Stimulated activated naive CD8-positive, alpha-beta T cell treated with anti-CD3 and anti-CD28 coated beads, Interleukin-15, amount 100 ng/mL, for 72 hours (primary cell): Measurements from ENCODE around the gene AHRR.

Source experiments
- ATAC-seq: fragments of 150-1000 bp; cut with Tn5 transposase; 2 replicates; pipeline ENCODE4 v1.10.0; 2021; ENCODE audit warnings: mild to moderate bottlenecking, moderate library complexity
- DNase-seq, 2 donors: peaks; one replicate each; pipeline ENCODE4 v3.0.0; 2021 to 2022
- H3K27ac Mint-ChIP-seq, 2 donors: one replicate each; pipeline ENCODE4 v1.8.0; 2022; ENCODE audit warnings: mild to moderate bottlenecking in 2 of 2, mixed read lengths in 2 of 2, moderate library complexity in 2 of 2
- H3K27me3 Mint-ChIP-seq: one replicate; pipeline ENCODE4 v1.8.0; 2022; ENCODE audit warnings: mixed read lengths
- H3K4me1 Mint-ChIP-seq: one replicate; pipeline ENCODE4 v1.8.0; 2022; ENCODE audit warnings: mild to moderate bottlenecking, mixed read lengths
- H3K4me3 Mint-ChIP-seq, 2 donors: one replicate each; pipeline ENCODE4 v1.8.0; 2022; ENCODE audit warnings: mild to moderate bottlenecking in 2 of 2, mixed read lengths in 2 of 2, moderate library complexity in 1 of 2
- H3K9me3 Mint-ChIP-seq, 2 donors: one replicate each; pipeline ENCODE4 v1.8.0; 2022; ENCODE audit warnings: mixed read lengths in 2 of 2

AHRR gene

DNA sequence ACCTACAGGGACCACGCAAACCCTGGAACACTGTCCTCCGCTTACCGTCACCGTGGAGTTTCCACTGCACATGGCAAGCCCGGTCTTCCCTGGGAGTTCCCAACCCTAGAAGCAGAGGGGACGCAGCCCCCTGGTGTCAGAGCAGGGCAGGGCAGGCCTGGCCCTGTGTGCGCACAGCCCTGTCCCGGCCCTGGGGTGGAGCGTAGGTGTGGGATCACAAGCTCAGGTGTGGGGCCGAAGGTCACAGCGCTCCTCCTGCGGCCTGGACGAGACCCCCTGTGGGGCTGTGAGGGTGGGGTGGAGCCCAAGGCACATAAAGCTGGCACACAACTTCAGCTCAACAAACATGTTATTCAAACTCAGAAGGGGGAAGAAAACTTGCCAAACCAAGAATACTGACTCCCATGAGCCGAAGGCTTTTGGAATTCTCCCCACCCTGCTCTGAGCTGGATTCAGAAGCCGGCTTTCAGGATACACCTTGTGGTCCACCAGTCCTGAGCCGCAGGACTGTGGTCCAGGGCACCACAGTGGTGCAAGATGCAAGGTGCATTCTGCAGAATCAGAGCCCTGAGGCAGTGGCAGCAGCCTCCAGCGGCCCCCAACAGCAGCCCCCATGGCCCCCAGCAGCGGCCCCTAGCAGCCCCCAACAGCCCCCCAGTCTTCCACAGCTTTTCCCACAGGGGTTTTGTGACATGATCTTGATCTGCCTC lies 109.6 kb downstream of the AHRR start:
- H3K27me3 Mint-ChIP-seq, result no peaks in the 10 kb centered on the region
- H3K9me3 Mint-ChIP-seq, result peaks cover 5 to 6% of the 10 kb centered on the region in 2 donors
- H3K4me3 Mint-ChIP-seq, result no peak overlapping the region
- H3K4me1 Mint-ChIP-seq, result peaks cover 23% of the 10 kb centered on the region
- ATAC-seq (peak; percentile 88), DNase-seq (peak; percentile 46 to 47)
- peak overlapping the region in 1 of 2 donors; percentile 50 for H3K27ac Mint-ChIP-seq

DNA sequence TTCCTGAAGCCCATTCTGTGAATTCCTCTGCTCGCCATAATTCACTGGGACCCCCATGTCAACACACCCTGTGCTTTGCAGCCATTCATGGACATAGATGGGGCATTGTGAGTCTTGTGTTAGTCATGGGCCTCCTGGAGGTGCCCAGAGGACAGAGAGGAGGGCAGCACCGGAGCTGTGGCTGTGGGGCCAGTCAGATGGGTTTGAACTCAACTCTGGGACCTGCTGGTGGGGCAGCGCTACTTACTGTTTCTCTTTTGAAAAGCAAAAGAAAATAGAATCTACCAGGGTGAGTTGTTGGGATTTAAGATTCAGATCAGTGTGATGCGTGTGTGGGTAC lies 110.2 kb downstream of the AHRR start:
- H3K27me3 Mint-ChIP-seq, result no peaks in the 10 kb centered on the region
- DNase-seq (no peak), ATAC-seq (no peak)
- H3K4me1 Mint-ChIP-seq, result peaks cover 23% of the 10 kb centered on the region
- no peak overlapping the region for H3K4me3 Mint-ChIP-seq
- H3K9me3 Mint-ChIP-seq, result peaks cover 0 to under 1% of the 10 kb centered on the region in 2 donors
- H3K27ac Mint-ChIP-seq, result no peak overlapping the region

DNA sequence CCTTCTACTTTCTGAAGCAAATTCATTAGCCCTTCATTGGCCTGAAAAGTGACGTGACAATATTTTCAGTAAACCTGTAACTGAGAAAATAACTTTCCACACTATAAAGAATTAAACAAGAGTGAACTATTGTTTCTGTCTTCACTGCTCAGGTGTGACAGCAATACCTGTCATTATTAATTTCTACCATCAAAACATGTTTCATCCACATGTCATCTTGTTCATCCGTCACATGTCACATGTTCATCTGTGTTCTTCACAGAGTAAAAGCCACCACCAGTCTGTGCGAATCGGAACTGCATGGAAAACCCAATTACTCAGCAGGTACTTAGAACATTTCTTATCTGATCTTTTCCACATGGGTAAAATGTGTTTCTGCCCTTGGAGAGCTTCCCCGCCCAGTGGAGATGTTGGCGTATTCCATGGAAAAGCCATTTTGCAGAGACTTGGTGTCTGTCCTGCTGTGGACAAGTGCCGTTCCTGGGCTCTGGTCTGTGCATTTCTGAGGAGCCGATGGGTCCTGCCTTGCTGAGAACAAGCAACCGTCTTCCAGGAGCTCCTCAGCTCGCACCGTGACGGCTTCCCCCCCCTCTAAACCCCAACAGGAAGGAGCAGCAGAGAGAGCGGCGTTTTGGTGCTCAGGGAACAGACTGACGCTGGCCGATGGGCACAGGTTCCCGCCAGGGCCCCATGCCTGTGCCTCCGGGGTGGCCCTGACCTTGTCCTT lies 110.8 kb downstream of the AHRR start:
- peak overlapping the region; percentile 13 to 70 for H3K27ac Mint-ChIP-seq
- no peak overlapping the region for H3K4me3 Mint-ChIP-seq
- no peak for DNase-seq
- H3K4me1 Mint-ChIP-seq, result peaks cover 23% of the 10 kb centered on the region
- no peaks in the 10 kb centered on the region for H3K9me3 Mint-ChIP-seq
- H3K27me3 Mint-ChIP-seq, result no peaks in the 10 kb centered on the region
- ATAC-seq, result no peak

DNA sequence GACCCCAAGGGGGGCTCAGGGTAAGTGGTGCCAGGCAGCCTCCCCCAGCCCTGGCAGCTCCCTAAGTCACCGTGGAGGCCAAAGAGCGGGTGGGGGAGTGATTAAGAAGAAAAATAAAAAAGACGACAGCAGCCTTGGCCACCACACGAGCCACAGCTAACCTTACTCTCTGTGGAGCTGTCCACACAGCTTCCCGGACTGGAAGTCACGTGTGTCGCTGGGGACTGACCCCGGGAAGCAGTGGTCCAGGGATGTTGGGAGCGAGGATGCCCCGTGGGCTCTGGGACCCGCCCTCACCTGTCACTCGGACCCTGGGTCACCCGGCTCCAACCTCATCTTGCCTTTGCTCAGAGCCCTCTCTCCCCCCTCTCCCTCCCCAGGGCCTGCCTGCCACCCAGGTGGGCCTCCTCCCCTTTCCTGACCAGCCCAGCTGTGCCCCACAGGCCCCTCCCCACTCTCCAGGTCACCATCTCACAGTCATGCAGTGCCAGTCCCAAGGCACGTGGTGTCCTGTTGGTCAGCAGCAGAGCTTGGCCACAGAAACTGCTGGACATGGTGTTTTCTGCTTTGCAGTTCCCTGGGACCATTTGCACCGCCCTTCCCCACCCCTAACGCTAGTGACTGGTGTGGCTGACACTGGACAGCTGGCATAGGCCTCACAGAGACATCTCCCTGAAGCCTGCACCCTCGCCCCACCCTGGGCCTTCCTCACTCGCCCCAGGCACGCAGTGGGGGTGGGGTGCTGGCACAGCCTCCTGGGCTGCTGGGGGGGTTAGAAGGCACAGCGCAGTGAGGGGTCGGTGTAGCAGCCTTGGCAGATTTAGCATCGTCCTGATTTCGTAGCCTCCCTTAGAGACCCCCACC lies 111.6 kb downstream of the AHRR start:
- no peak overlapping the region for H3K4me3 Mint-ChIP-seq
- peak overlapping the region in 1 of 2 donors; percentile 90 for H3K27ac Mint-ChIP-seq
- H3K27me3 Mint-ChIP-seq, result no peaks in the 10 kb centered on the region
- peaks cover 23% of the 10 kb centered on the region for H3K4me1 Mint-ChIP-seq
- no peaks in the 10 kb centered on the region for H3K9me3 Mint-ChIP-seq
- ATAC-seq, result no peak
- no peak for DNase-seq

DNA sequence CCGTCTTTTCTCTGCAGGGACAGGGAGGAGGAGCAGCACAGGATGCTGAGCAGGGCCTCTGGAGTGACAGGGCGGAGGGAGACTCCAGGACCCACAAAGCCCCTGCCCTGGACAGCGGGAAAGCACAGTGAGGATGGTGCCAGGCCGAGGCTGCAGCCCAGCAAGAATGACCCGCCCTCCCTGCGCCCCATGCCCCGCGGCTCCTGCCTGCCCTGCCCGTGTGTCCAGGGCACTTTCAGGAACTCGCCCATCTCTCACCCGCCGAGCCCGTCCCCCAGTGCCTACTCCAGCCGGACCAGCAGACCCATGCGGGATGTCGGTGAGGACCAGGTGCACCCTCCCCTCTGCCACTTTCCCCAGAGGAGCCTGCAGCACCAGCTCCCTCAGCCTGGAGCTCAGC lies 112.3 kb downstream of the AHRR start:
- no peaks in the 10 kb centered on the region for H3K9me3 Mint-ChIP-seq
- peaks cover 23% of the 10 kb centered on the region for H3K4me1 Mint-ChIP-seq
- no peak for DNase-seq
- H3K27ac Mint-ChIP-seq, result peak overlapping the region in 1 of 2 donors; percentile 90
- no peak overlapping the region for H3K4me3 Mint-ChIP-seq
- no peaks in the 10 kb centered on the region for H3K27me3 Mint-ChIP-seq
- no peak for ATAC-seq

DNA sequence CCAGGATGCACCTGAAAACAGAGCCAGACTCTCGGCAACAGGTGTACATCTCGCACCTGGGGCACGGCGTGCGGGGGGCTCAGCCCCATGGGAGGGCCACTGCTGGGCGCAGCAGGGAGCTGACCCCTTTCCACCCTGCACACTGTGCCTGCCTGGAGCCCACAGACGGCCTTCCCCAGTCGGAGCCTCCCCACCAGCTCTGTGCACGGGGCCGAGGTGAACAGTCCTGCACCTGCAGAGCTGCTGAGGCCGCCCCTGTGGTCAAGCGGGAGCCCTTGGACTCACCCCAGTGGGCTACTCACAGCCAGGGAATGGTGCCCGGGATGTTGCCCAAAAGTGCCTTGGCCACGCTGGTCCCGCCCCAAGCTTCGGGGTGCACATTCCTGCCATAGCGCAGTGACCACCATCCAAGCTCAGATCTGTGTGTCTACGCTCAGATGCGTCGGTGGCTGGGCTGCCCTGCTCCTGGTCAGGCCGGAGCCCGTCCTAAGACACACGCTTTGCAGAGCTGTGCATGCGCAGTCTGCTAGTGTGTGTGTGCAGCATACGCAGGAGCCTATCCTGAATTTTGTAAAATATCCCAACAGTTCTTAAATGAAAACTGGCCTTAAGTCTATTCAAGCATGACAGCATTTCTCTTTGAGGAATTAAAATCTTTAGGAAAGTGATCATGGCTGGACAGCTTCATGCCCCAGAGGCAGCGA lies 113.1 kb downstream of the AHRR start:
- H3K4me3 Mint-ChIP-seq, result no peak overlapping the region
- no peak for DNase-seq
- H3K4me1 Mint-ChIP-seq, result peaks cover 23% of the 10 kb centered on the region
- no peaks in the 10 kb centered on the region for H3K27me3 Mint-ChIP-seq
- no peak overlapping the region for H3K27ac Mint-ChIP-seq
- H3K9me3 Mint-ChIP-seq, result no peaks in the 10 kb centered on the region
- no peak for ATAC-seq

DNA sequence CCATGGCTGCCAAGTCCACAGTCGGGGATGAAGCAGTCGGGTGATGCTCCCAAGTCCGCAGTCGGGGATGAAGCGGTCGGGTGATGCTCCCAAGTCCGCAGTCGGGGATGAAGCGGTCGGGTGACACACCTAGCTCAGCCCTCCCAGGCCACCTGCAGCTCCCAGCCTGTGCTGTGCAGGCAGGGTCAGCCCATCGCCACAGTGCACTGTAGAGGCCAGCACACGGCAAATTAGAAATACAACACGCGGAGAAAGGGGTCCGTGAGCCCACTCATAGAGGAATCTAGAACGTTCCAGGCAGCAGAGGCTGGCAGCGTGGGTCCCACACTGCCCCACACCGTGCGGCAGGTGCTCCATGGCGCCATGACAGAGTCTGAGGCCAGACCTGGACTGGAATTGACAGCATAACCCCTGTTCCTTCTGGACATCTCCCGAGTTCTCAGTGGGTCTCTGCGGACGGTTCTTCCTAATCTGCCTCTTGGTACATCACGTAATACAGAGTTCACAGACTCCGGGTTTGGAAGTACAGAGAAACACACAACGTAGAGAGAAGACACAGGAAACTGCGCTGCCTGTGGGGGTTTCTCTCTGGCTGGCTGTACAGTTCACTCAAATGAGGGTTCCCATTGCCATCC lies 113.8 kb downstream of the AHRR start:
- Mint-ChIP-seq H3K9me3 (no peaks in the 10 kb centered on the region), H3K27me3 (no peaks in the 10 kb centered on the region), H3K4me3 (no peak overlapping the region), H3K4me1 (peaks cover 16% of the 10 kb centered on the region), H3K27ac (peak overlapping the region in 1 of 2 donors; percentile 16)
- no peak for ATAC-seq
- no peak for DNase-seq

DNA sequence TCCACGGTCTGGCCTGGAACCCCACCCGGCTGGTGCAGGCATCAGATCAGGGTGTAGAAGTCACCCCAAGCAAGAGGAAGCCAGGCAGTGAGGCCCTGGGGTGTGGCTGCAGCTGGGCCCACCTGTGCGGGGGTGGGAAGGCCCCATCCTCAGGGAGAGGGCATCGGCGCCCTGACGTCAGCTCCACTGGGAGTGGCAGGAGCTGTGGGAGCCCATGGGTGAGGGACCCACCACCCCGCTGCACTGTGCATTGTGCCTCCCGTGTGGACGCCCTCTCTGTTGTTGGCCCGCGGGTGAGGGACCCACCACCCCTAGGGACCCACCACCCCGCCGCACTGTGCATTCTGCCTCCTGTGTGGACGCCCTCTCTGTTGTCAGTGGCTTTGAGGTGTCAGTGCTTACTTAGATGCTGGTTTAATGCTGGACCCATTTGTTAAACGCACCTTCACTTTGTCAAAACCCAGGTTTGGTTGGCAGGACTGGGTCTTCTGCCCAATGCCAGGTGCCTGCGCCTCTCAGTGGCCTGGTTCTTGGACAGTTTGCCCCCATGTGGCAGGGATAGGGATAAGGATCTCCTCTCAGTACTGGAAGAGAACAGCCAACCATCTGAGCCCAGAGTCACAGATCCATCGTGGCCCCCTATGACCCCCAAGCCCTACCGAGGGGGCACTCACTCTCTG lies 114.6 kb downstream of the AHRR start:
- Mint-ChIP-seq H3K27me3 (no peaks in the 10 kb centered on the region), H3K27ac (peak overlapping the region in 1 of 2 donors; percentile 66), H3K4me3 (no peak overlapping the region), H3K4me1 (peaks cover 13% of the 10 kb centered on the region), H3K9me3 (no peaks in the 10 kb centered on the region)
- ATAC-seq, result peak; percentile 74
- DNase-seq, result no peak

DNA sequence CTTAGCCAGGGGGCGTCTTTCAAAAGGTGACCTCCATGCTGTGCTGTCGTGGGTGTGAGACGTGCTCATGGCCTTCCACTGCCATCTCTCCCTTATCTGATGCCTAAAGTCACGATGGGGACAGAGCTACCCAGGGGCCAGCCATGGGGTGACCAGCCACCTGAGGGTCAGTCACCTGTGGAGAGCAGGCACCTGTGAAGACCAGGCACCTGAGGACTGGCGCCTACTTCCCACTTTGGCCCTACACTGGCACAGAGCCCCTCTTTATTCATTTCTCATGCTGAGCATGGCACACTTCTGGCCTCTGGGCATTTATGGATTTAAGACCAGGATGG lies 115.1 kb downstream of the AHRR start:
- H3K27ac Mint-ChIP-seq, result peak overlapping the region in 1 of 2 donors; percentile 66
- H3K4me3 Mint-ChIP-seq, result no peak overlapping the region
- no peaks in the 10 kb centered on the region for H3K9me3 Mint-ChIP-seq
- no peak for ATAC-seq
- peaks cover 12% of the 10 kb centered on the region for H3K4me1 Mint-ChIP-seq
- no peak for DNase-seq
- H3K27me3 Mint-ChIP-seq, result no peaks in the 10 kb centered on the region

DNA sequence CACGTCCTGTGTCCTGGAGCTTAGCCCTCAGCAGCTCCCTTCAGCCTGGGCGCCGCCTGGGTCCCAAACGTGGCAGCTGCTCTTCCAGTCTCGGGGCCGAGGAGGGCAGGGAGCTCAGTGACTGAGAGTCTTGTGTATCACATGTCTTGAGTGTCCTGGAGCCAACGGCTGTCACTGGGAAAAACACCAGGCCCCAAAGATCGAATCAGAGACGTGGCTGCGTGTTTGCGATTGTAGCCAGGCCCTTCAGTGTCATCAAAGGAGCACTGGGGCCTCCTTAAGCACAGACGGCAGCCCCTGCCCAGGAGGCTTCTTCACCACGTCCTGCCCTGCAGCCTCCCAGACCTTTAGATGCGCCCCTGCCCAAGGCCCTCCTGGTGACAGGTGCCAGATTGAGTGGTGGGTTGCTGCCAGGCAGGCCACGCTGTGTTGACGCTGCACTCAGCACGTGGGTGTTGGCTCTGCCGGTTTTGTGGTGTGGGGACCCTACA lies 115.8 kb downstream of the AHRR start:
- no peak for DNase-seq
- no peak for ATAC-seq
- Mint-ChIP-seq H3K27me3 (no peaks in the 10 kb centered on the region), H3K4me3 (no peak overlapping the region), H3K9me3 (no peaks in the 10 kb centered on the region), H3K4me1 (peaks cover 16% of the 10 kb centered on the region), H3K27ac (peak overlapping the region in 1 of 2 donors; percentile 80)

DNA sequence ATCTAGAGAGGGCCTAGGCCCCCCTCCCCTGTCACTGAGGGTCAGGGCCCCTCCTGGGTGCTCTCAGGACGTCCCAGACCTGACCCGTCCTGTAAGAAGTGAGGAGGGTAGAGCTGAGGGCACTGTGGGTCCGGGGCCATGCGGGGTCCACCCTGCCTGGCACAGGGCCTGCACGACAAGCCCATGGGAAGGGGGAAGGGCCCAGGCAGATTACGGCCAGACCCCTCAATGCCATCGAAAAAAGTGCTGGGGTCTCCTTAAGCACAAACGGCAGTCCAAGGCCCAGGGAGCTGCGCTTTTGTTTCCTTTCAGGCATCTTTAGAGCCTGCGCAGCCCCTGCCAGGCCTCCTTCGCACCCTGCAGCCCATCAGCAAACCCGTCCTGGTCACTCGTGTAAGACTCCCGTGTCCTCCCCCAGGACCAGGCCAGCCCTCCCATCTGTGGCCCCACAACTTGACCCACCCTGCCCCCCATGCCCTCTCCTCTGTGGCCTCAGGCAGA lies 117.0 kb downstream of the AHRR start:
- Mint-ChIP-seq H3K9me3 (no peaks in the 10 kb centered on the region), H3K4me3 (no peak overlapping the region), H3K4me1 (peaks cover 21% of the 10 kb centered on the region), H3K27me3 (no peaks in the 10 kb centered on the region), H3K27ac (peak overlapping the region in 1 of 2 donors; percentile 59)
- DNase-seq (no peak), ATAC-seq (no peak)

DNA sequence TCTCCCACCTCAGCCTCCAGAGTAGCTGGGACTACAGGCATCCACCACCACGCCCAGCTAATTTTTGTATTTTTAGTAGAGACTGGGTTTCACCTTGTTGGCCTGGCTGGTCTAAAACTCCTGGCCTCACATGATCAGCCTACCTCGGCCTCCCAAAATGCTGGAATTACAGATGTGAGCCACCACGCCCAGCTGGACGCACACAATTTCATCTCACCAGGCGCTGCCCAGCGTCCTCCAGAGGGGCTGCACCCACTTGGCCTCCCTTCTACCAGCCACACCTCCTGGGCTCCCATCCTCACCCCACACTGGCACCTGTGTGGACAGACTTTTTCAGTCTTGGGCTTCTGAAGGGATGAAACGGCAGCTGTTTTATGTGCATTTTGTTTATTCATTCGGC lies 117.7 kb downstream of the AHRR start:
- H3K4me1 Mint-ChIP-seq, result peaks cover 27% of the 10 kb centered on the region
- no peaks in the 10 kb centered on the region for H3K27me3 Mint-ChIP-seq
- no peaks in the 10 kb centered on the region for H3K9me3 Mint-ChIP-seq
- ATAC-seq (no peak), DNase-seq (no peak)
- peak overlapping the region in 1 of 2 donors; percentile 71 for H3K27ac Mint-ChIP-seq
- no peak overlapping the region for H3K4me3 Mint-ChIP-seq

DNA sequence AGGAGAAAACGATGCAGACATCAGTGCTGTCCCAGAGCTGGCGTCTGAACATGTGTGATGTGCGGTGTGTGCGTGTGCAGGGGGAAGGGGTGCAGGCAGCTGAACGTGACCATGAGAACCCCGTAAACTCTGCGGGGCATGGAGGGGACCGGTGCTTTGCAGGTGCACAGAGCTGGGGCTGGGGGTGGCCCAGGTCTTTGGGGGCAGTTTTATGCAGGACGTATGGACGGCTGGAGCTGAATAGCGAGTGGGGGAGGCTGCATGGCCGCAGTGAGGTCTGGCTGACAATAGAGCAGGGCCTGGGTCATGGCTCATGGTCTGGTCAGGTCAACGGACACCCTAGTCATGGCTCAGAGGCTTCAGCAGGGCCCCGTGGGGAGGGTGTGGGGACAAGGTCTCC lies 118.1 kb downstream of the AHRR start:
- H3K27ac Mint-ChIP-seq, result peak overlapping the region in 1 of 2 donors; percentile 71
- H3K4me1 Mint-ChIP-seq, result peaks cover 32% of the 10 kb centered on the region
- no peak overlapping the region for H3K4me3 Mint-ChIP-seq
- no peak for ATAC-seq
- H3K9me3 Mint-ChIP-seq, result no peaks in the 10 kb centered on the region
- DNase-seq, result no peak
- H3K27me3 Mint-ChIP-seq, result no peaks in the 10 kb centered on the region

DNA sequence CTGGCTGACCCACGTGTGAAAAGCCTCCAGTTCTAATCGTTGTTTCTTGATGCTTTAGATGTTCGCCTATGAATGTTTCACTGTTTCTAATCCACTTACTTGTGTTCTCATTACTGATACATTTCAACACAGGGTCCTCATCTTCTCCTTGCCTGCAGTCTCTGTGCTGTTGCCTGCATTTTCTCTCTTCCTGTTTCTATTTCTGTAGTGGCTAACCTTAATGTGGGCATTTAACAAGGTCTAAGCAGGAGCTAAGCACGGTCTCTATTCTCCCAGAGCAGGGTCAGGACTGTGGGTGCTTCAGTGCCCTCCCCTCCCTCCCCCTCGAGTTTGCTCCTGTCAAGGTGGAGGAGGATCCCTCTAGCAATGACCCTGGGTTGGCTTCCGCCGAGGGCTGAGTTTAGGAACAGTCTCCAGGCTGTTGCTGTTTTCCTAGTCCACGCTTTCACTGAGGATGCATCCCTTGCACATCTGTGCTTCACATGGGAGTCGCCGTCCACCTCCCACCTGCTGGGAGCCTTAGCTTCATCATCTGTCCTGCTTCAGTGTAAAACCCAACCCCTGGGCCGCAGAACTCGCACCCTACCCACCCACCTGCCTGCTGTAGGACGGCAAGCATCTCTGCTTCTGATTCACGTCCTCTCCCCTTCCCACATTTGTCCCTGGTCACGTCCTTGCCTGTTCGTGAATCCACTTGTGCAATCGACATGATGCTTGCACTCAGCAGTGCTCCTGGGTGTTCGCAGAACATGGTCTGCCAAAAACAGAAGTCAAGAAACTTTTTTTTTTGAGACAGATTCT lies 119.1 kb downstream of the AHRR start:
- peaks cover 41% of the 10 kb centered on the region for H3K4me1 Mint-ChIP-seq
- no peak overlapping the region for H3K4me3 Mint-ChIP-seq
- no peaks in the 10 kb centered on the region for H3K27me3 Mint-ChIP-seq
- no peak overlapping the region for H3K27ac Mint-ChIP-seq
- DNase-seq (no peak), ATAC-seq (no peak)
- no peaks in the 10 kb centered on the region for H3K9me3 Mint-ChIP-seq
